ENCODE results near the gene TEX44. TPM values are rescaled to one million over a fixed set of nuclear protein-coding genes. Genes with fewer than 3 reads are reported as not detected.

Gene TEX44
- total RNA-seq, 1 donor from 2014 or later = not detected

DNA sequence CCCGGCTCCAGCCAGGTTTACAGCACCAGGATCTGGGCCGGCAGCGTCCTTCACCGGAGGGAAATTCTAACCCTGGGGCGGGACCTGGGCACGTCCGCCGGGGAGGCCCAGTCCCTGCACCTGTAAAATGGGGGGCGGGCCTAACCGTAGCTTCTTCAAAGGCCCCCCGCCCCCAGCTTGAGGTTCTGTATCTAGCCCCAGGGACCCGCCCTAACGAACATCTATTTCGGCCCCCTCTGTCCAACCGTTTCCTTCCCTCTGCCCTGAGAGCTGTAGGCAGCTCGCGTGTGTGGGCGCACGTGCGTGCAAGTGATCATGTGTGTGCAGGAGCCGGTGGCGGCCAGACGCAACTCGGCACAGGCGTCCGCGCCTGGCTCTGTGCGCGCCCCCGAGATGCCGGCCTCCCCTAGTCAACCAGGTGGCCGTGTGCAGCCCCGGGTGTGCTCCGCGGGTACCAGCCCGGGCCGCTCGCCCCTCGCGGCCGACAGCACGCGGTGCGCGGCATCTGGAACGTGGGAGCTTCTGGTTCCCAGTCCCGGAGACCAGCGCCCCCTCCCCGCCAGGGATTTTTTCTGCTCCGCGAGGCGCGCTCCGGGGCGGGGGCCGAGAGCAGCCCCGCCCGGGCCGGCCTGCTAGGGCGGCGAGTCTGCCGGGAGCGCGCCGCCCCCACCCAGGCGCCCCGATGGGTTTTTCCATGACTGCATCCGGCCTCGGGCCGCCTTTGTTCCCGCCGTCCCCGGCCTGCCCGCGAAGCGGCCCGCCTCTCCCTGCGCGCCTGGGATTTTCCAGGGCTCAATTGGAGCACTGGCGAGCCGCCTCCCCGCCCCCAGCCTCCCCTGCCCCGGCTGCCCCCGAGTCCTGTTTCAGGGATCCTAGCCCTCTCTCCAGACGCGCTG, 21.2 kb downstream of the TEX44 start:
- no peak for FAIRE-seq
- peak overlapping the region; percentile 47 for H3K4me3 ChIP-seq (ENCODE audit: insufficient read depth, low read depth, low read length)
- Mint-ChIP-seq H3K4me1 (ENCODE audit: low read depth, unreplicated experiment) (peaks cover 32% of the 10 kb centered on the region), H3K27me3 (ENCODE audit: low read depth, unreplicated experiment) (no peaks in the 10 kb centered on the region), H3K27ac (ENCODE audit: unreplicated experiment) (peak overlapping the region; percentile 99), H3K36me3 (ENCODE audit: low read depth, unreplicated experiment) (no peaks in the 10 kb centered on the region), H3K9me3 (ENCODE audit: unreplicated experiment) (peaks cover 2% of the 10 kb centered on the region), H3K4me3 (ENCODE audit: unreplicated experiment) (peak overlapping the region; percentile 72)
- H3K36me3 ChIP-seq (ENCODE audit: insufficient read depth, low read length) = no peaks in the 10 kb centered on the region
- peak overlapping the region; percentile 79 for H3K9ac ChIP-seq (ENCODE audit: low read length)
- peak overlapping the region; percentile 91 for H2AFZ ChIP-seq (ENCODE audit: low read depth, low read length)
- no peak for TF ChIP-seq EZH2 (IDR thresholded peaks at IDR 0.05; ENCODE audit: insufficient read depth, low read length)
- TF ChIP-seq, protein P1, sequence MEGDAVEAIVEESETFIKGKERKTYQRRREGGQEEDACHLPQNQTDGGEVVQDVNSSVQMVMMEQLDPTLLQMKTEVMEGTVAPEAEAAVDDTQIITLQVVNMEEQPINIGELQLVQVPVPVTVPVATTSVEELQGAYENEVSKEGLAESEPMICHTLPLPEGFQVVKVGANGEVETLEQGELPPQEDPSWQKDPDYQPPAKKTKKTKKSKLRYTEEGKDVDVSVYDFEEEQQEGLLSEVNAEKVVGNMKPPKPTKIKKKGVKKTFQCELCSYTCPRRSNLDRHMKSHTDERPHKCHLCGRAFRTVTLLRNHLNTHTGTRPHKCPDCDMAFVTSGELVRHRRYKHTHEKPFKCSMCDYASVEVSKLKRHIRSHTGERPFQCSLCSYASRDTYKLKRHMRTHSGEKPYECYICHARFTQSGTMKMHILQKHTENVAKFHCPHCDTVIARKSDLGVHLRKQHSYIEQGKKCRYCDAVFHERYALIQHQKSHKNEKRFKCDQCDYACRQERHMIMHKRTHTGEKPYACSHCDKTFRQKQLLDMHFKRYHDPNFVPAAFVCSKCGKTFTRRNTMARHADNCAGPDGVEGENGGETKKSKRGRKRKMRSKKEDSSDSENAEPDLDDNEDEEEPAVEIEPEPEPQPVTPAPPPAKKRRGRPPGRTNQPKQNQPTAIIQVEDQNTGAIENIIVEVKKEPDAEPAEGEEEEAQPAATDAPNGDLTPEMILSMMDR (IDR thresholded peaks at IDR 0.05; ENCODE audit: insufficient read depth, low read depth, low read length) = no peak
- peaks cover 45% of the 10 kb centered on the region for H3K4me1 ChIP-seq (ENCODE audit: insufficient read depth, low read length)
- peak overlapping the region; percentile 93 for H3K4me2 ChIP-seq (ENCODE audit: low read length)
- H3K27me3 ChIP-seq (ENCODE audit: insufficient read depth, low read length) = no peaks in the 10 kb centered on the region
- DNase-seq (ENCODE audit: low read depth) = peak; percentile 71
- no peaks in the 10 kb centered on the region for H4K20me1 ChIP-seq (ENCODE audit: insufficient read depth, low read length)
- peak overlapping the region; percentile 91 for H3K27ac ChIP-seq (ENCODE audit: low read depth, low read length)
- no peaks in the 10 kb centered on the region for H3K9me3 ChIP-seq (ENCODE audit: insufficient read depth, low read depth, low read length)
- no peaks in the 10 kb centered on the region for H3K79me2 ChIP-seq (ENCODE audit: insufficient read depth, low read length)

DNA sequence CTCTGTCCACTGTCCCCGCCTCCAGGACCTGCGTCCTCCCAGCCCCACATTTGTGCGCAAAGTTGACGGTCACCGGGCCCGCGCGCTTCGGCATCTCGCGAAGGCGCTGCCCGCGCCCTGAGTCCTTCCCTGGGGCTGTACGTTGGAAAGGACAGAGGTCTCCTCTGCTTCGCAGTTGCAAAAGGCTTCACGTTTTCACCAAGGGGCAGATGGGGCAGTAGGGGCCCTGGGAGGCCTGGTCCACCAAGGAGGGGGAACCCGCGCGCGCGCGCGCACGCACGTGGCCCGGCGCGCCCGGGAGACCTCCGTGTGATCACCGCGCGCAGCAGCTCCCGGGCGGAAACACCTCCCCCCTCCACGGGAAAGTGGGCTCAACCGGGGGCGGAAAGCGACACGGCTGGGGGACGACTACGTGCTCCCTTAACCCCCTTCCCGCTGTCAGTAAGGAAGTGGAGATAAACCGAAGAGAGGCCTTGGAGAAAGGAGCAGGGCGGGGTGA, 21.9 kb downstream of the TEX44 start:
- Histone ChIP-seq H3K27me3 (ENCODE audit: insufficient read depth, low read length) (no peaks in the 10 kb centered on the region), H3K4me2 (ENCODE audit: low read length) (peak overlapping the region; percentile 93), H4K20me1 (ENCODE audit: insufficient read depth, low read length) (no peaks in the 10 kb centered on the region), H3K27ac (ENCODE audit: low read depth, low read length) (peak overlapping the region; percentile 91), H3K4me3 (ENCODE audit: insufficient read depth, low read depth, low read length) (peak overlapping the region; percentile 47), H2AFZ (ENCODE audit: low read depth, low read length) (peak overlapping the region; percentile 91), H3K4me1 (ENCODE audit: insufficient read depth, low read length) (peaks cover 45% of the 10 kb centered on the region), H3K79me2 (ENCODE audit: insufficient read depth, low read length) (no peaks in the 10 kb centered on the region), H3K36me3 (ENCODE audit: insufficient read depth, low read length) (no peaks in the 10 kb centered on the region), H3K9me3 (ENCODE audit: insufficient read depth, low read depth, low read length) (no peaks in the 10 kb centered on the region), H3K9ac (ENCODE audit: low read length) (peak overlapping the region; percentile 79)
- no peaks in the 10 kb centered on the region for H3K36me3 Mint-ChIP-seq (ENCODE audit: low read depth, unreplicated experiment)
- no peaks in the 10 kb centered on the region for H3K27me3 Mint-ChIP-seq (ENCODE audit: low read depth, unreplicated experiment)
- peak overlapping the region; percentile 68 for H3K4me3 Mint-ChIP-seq (ENCODE audit: unreplicated experiment)
- FAIRE-seq (no peak), DNase-seq (ENCODE audit: low read depth) (no peak)
- H3K9me3 Mint-ChIP-seq (ENCODE audit: unreplicated experiment) = peaks cover 2% of the 10 kb centered on the region
- H3K27ac Mint-ChIP-seq (ENCODE audit: unreplicated experiment) = peak overlapping the region; percentile 53
- peaks cover 32% of the 10 kb centered on the region for H3K4me1 Mint-ChIP-seq (ENCODE audit: low read depth, unreplicated experiment)
- TF ChIP-seq, protein P1 (IDR thresholded peaks at IDR 0.05; ENCODE audit: insufficient read depth, low read depth, low read length) = no peak

Data from astrocyte (in vitro differentiated cells and primary cell).